HG02763 (cell line): Measurements from ENCODE around the gene BTG2.

Experiments
- ATAC-seq: cut with Tn5 transposase; IDR thresholded peaks from one replicate; pipeline ENCODE4 v1.9.1; 2021; ENCODE audit warnings: mild to moderate bottlenecking, moderate library complexity; ENCODE audit not compliant: unreplicated experiment

Gene BTG2

GRCh38 chr1:203275656-203276272 is 29.6 kb upstream of the BTG2 start:
- ATAC-seq: no peak

- ATAC-seq: no peak
These were observed 28.9 kb upstream of the BTG2 start for GRCh38 chr1:203276408-203276807.

- ATAC-seq: no peak
These were observed 28.3 kb upstream of the BTG2 start for GRCh38 chr1:203276916-203277545.

GRCh38 chr1:203278082-203278884 is 27.0 kb upstream of the BTG2 start:
- ATAC-seq: no peak

GRCh38 chr1:203278885-203279406 is 26.4 kb upstream of the BTG2 start:
- ATAC-seq: no peak

- ATAC-seq: no peak
These were observed 25.3 kb upstream of the BTG2 start for GRCh38 chr1:203280061-203280460.

GRCh38 chr1:203281033-203281432 is 24.3 kb upstream of the BTG2 start:
- ATAC-seq: no peak

GRCh38 chr1:203281851-203282661 is 23.3 kb upstream of the BTG2 start:
- no peak for ATAC-seq

- ATAC-seq: no peak
These were observed 22.4 kb upstream of the BTG2 start for GRCh38 chr1:203282720-203283542.

- no peak for ATAC-seq
These were observed 21.7 kb upstream of the BTG2 start for GRCh38 chr1:203283597-203283996.

GRCh38 chr1:203284411-203285123 is 20.8 kb upstream of the BTG2 start:
- no peak for ATAC-seq

- no peak for ATAC-seq
These were observed 18.9 kb upstream of the BTG2 start for GRCh38 chr1:203286161-203286984.

- ATAC-seq: peak; percentile 50
These were observed 18.0 kb upstream of the BTG2 start for GRCh38 chr1:203287109-203287893.

GRCh38 chr1:203287898-203288297 is 17.4 kb upstream of the BTG2 start:
- ATAC-seq: no peak

GRCh38 chr1:203288400-203288799 is 16.9 kb upstream of the BTG2 start:
- ATAC-seq: no peak

- ATAC-seq: peak; percentile 45
These were observed 15.9 kb upstream of the BTG2 start for GRCh38 chr1:203289281-203289981.

- ATAC-seq: no peak
These were observed 15.4 kb upstream of the BTG2 start for GRCh38 chr1:203289982-203290260.
